Hippocampal formation (tissue), 2 donors: ENCODE measurements around the gene HLF.

ENCODE experiments used
- DNase-seq, 2 donors: peaks; one replicate each; lab custom pipeline; 2025; lab: John Stamatoyannopoulos, UW

HLF gene

DNA sequence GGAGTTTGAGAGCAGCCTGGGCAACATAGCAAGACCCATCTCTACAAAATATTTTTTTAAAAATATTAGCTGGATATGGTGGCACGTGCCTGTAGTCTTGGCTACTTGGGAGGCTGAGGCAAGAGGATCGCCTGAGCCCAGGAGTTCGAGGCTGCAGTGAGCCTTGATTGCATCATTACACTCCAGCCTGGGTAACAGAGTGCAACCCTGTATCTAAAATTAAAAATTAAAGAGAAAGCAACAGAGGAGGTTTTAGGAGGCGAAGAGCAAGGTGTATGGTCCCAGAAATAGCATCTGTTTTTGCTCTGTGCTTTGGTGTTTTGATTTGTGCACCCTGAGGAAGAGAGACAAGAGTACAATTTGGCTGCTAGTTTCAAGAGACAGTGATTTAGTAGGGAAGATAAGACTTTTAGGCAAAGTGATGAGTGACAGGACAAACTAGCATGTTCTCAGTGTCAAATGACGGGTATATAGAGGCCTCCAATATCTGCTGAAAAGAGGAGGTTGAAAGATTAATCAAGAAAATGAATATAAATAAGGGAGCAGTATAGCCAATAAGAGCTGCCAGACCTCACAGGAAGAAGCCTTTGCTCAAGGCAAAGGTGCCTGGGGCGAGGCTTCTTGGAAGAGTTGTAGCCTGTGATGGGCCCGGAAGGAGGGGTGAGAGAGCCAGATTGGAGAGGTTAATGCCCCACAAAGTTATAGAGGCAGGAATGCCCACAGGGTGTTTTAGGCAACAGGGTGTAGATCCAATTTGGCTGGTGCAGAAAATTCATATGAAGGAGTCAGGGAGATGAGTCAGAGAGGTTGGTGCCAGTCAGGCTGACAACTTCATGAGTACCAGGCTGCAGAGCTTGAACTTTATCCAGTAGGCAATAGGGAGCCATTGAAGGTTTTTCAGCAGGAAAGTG lies 11.4 kb downstream of the HLF start:
- DNase-seq: no peak

- no peak for DNase-seq
Observed at GRCh38 chr17:55278173-55278961, 13.6 kb downstream of the HLF start.

DNA sequence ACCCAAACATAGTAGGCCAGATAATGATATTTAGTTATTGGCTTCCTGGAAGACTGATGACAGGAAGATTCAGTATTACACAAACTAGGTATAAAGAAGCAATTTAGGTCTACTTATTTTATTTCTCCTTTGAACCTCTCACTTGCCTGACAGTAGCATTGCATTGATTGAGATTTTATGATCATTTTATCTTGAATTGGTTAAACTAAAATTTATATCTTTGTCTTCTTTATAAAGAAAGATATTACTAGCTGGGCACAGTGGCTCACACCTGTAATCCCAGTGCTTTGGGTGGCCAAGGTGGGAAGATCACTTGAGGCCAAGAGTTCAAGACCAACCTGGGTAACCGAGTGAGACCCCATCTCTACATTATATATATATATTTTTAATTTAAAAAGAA lies 14.4 kb downstream of the HLF start:
- DNase-seq: no peak

GRCh38 chr17:55279788-55280187 lies 15.0 kb downstream of the HLF start:
- no peak for DNase-seq

GRCh38 chr17:55280212-55280611 lies 15.5 kb downstream of the HLF start:
- DNase-seq: no peak

GRCh38 chr17:55281649-55282378 lies 17.1 kb downstream of the HLF start:
- DNase-seq: no peak

- no peak for DNase-seq
Observed at GRCh38 chr17:55282379-55282702, 17.6 kb downstream of the HLF start.

GRCh38 chr17:55282741-55283140 lies 18.0 kb downstream of the HLF start:
- DNase-seq: no peak

DNA sequence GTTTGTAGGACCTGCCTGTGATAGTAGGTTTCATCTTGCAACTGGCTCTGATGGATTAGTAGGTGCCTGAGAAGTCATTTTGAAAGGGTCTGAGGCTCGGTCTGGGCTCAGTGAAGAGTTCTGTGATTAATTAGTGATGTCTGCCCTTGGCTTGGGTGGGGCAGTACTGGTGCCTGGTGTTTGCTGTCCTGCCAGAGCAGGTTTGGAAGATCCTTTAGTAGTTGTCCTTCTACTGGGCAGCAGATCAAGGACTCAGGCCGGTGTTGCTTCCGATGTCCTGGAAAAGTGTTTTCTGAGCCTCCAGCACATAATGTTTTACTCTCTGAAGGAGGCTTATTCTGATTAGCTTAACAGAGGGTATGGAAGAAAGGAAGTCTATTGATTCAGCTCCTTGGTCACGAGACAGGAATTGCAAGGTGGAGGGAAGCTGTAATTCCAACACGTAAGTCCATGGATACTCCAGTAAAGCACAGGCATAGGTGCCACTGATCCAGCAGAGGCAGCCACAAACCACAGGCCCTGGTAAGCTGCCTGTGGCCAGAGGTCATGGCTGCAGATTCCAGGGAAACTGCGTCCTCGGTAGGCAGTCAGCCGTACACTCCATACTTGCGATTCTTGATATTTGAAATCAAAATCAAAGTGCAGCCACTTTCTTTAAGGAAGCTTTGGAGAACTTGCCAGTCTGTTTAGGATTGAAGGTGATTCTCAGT lies 18.7 kb downstream of the HLF start:
- DNase-seq: no peak

GRCh38 chr17:55284001-55284884 lies 19.5 kb downstream of the HLF start:
- no peak for DNase-seq

GRCh38 chr17:55284944-55285339 lies 20.2 kb downstream of the HLF start:
- DNase-seq: no peak

DNA sequence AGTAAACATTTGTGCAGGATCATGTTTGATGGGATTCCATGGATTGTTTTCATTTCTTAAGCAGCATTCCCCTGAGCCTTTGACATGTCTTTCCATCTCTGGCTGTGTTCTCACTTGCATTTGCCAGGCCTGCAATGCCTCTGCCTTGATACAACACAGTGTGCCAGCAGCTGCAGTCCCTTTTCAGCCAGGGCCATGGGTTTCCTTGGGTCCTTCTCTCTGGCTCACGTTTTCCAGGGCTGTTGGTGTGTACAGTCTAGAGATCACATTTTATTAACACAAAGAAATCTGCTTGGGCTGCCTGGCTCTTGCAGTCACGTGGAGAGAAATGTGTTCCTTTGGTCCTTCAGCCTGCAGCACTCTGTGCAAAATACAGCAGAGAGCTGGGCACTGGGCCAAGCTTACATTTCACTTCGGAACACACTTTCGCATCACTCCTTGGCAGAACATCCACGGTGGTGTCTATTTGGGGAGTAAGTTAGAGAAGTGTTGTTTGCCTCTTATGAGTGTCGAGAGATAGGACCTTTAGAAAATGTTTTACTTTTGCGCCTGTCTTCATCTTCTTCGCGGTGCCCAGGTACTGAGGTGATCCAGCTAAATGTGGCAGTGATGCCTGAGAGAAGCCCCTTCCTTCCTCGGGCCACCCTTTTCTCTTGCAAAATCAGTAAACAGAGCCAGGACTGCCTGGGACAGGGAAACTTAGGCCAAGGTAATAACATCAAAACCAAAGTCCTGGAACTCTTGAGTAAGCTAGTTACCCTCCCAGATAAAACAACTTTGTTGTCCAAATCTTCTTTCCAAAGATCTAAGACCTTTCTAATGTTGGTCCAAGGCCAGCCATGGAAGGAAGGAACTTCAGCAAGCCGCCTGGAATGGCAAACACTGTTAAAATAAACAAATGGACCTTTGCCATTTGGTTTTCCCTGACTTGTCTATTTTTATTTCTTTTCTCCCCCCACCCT lies 20.9 kb downstream of the HLF start:
- peak; percentile 15 to 72 for DNase-seq

DNA sequence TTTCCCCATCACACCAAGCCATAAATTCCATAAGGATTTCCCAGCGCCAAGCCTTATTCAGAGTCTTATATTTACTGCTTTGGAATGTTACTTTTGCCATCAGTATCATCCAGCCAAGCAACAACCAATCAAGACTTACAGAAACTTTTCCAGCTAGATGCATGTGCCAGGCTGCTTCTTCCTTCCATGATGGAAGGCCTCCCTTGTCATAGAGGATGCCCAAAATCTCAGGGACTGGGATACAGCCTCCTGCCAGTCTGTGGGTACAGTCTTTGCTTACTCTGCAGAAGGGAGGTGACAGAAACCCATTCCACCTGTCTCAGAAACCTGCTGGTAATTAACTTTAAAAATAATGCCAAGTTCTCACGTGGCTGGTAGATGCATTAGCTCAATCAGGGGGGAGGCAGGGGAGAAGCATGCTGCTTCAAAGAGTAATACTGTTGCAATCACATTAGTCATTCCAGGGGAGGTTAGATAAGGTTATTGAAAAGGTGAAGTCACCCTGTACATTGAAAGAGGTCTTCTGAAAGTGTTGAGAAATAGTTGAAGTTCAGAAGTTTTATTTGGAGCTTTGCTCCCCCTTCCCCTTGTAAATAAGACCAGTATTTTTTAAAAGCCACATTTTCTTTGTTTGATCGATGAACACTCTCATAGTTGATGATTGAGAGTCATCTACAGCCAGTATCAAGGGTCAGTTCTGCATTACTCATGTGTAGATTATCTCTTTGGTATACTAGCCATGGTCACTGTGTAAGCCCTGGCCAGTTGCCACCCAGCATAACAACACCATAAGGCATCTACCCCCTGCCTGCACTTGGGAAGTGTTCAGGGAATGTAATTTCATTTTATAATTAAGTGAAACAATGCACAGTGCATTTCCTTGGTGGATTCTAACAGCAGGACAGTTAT lies 22.2 kb downstream of the HLF start:
- no peak for DNase-seq

GRCh38 chr17:55288356-55289105 lies 23.8 kb downstream of the HLF start:
- DNase-seq: no peak

GRCh38 chr17:55289106-55289446 lies 24.3 kb downstream of the HLF start:
- DNase-seq: no peak

- no peak for DNase-seq
Observed at GRCh38 chr17:55289978-55290377, 25.2 kb downstream of the HLF start.

GRCh38 chr17:55290492-55291113 lies 25.8 kb downstream of the HLF start:
- DNase-seq: no peak

DNA sequence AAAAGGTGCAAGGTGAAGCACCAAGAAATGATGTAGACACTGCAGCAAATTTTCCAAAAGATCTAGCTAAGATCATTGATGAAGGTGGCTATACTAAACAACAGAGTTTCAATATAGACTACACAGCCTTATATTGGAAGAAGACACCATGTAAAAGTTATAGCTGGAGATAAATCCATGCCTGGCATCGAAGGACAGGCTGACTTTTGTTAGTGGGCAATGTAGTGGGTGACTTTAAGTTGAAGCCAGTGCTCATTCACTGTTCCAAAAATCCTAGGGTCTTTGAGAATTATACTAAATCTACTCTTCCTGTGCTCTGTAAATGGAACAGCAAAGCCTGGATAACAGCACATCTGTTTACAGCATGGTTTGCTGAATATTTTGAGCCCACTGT lies 26.4 kb downstream of the HLF start:
- no peak for DNase-seq
